ENCODE results near the gene ZNF276. TPM values are rescaled to one million over a fixed set of nuclear protein-coding genes. Genes with fewer than 3 reads are reported as not detected.

Gene ZNF276
- total and polyA plus RNA-seq, 2 donors (not counting 1 experiment from before 2014, with no cell fraction given) = 6.2 to 12.7 TPM

DNA sequence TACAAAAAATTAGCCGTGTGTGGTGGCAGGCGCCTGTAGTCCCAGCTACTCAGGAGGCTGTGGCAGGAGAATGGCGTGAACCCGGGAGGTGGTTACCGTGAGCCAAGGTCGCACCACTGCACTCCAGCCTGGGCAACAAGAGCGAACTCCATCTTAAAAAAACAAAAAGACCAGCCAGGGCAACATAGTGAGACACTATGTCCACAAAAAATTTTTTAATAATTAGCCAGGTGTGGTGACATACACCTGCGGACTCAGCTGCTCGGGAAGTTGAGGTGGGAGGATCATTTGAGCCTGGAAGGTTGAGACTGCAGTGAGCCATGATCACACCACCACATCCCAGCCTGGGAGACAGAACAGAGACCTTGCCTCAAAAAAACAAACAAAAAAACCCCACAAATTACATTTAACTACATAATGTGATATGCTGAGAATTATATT is 66.0 kb downstream of the ZNF276 start:
- Histone ChIP-seq H3K9ac (ENCODE audit: insufficient read depth, low read length) (no peak overlapping the region), H3K4me2 (ENCODE audit: extremely low read depth, insufficient read depth, low read length) (no peak overlapping the region), H3K27ac (ENCODE audit: insufficient read depth, low read length) (no peak overlapping the region), H3K27me3 (ENCODE audit: control insufficient read depth, insufficient read depth, low read length) (no peaks in the 10 kb centered on the region), H3K79me2 (ENCODE audit: control insufficient read depth, insufficient read depth, low read length) (no peaks in the 10 kb centered on the region), H3K9me3 (ENCODE audit: control insufficient read depth, insufficient read depth, low read depth, low read length) (no peaks in the 10 kb centered on the region), H3K36me3 (ENCODE audit: control insufficient read depth, insufficient read depth, low read length) (peaks cover 9% of the 10 kb centered on the region), H2AFZ (ENCODE audit: low read length) (no peak overlapping the region), H3K4me3 (replicated peaks in 1 of 4; ENCODE audit: control extremely low read depth in 1 of 4, insufficient read depth in 1 of 4, low read depth in 3 of 4, low read length in 4 of 4) (no peak overlapping the region), H4K20me1 (ENCODE audit: control insufficient read depth, extremely low read depth, insufficient read depth, low read length) (no peaks in the 10 kb centered on the region), H3K4me1 (ENCODE audit: control insufficient read depth, extremely low read depth, insufficient read depth, low read length) (no peaks in the 10 kb centered on the region)
- DNase-seq (ENCODE audit: low read depth in 2 of 2) = no peak
- no peak for TF ChIP-seq EZH2 (IDR thresholded peaks at IDR 0.05; ENCODE audit: low read length, missing control alignments)

Other genes starting within 250 kb of the ZNF276 start
- 39.8 and 71.2 TPM in 2 replicates for gene ANKRD11, start 231.0 kb upstream of the ZNF276 start, total RNA-seq
- 41.5 and 48.8 TPM in 2 replicates for gene ANKRD11, start 231.0 kb upstream of the ZNF276 start, polyA plus RNA-seq
- 83.5 and 107 TPM in 2 replicates for gene SPG7, start 213.1 kb upstream of the ZNF276 start, total RNA-seq
- 35.1 and 53.3 TPM in 2 replicates for gene SPG7, start 213.1 kb upstream of the ZNF276 start, polyA plus RNA-seq
- 3,823 and 3,824 TPM in 2 replicates for gene RPL13, start 160.9 kb upstream of the ZNF276 start, total RNA-seq
- 1,441 and 1,442 TPM in 2 replicates for gene RPL13, start 160.9 kb upstream of the ZNF276 start, polyA plus RNA-seq
- gene CPNE7, start 145.8 kb upstream of the ZNF276 start, total RNA-seq = 13.1 and 53.0 TPM in 2 replicates
- 10.2 and 14.5 TPM in 2 replicates for gene CPNE7, start 145.8 kb upstream of the ZNF276 start, polyA plus RNA-seq
- under 0.01 and 0.17 TPM in 2 replicates for gene DPEP1, start 107.9 kb upstream of the ZNF276 start, total RNA-seq
- not detected in 2 replicates for gene DPEP1, start 107.9 kb upstream of the ZNF276 start, polyA plus RNA-seq
- gene CHMP1A, start 63.8 kb upstream of the ZNF276 start, total RNA-seq = 60.9 and 66.2 TPM in 2 replicates
- gene CHMP1A, start 63.8 kb upstream of the ZNF276 start, polyA plus RNA-seq = 61.0 and 65.3 TPM in 2 replicates
- gene SPATA33, start 63.7 kb upstream of the ZNF276 start, total RNA-seq = 1.5 and 2.0 TPM in 2 replicates
- 2.8 and 5.2 TPM in 2 replicates for gene SPATA33, start 63.7 kb upstream of the ZNF276 start, polyA plus RNA-seq
- 37.5 and 41.9 TPM in 2 replicates for gene CDK10, start 34.8 kb upstream of the ZNF276 start, total RNA-seq
- 22.9 and 27.3 TPM in 2 replicates for gene CDK10, start 34.8 kb upstream of the ZNF276 start, polyA plus RNA-seq
- gene SPATA2L, start 19.8 kb upstream of the ZNF276 start, total RNA-seq = 7.3 and 10.3 TPM in 2 replicates
- 1.7 and 1.8 TPM in 2 replicates for gene SPATA2L, start 19.8 kb upstream of the ZNF276 start, polyA plus RNA-seq
- gene VPS9D1, start 639 bp upstream of the ZNF276 start, total RNA-seq = 7.2 and 13.0 TPM in 2 replicates
- 6.3 and 6.4 TPM in 2 replicates for gene VPS9D1, start 639 bp upstream of the ZNF276 start, polyA plus RNA-seq
- 1.8 and 5.1 TPM in 2 replicates for gene FANCA, start 95.1 kb downstream of the ZNF276 start, total RNA-seq
- gene FANCA, start 95.1 kb downstream of the ZNF276 start, polyA plus RNA-seq = 6.9 and 26.1 TPM in 2 replicates
- gene SPIRE2, start 106.9 kb downstream of the ZNF276 start, total RNA-seq = 2.6 and 3.8 TPM in 2 replicates
- 0.59 and 1.8 TPM in 2 replicates for gene SPIRE2, start 106.9 kb downstream of the ZNF276 start, polyA plus RNA-seq
- gene TCF25, start 152.1 kb downstream of the ZNF276 start, total RNA-seq = 171 and 176 TPM in 2 replicates
- gene TCF25, start 152.1 kb downstream of the ZNF276 start, polyA plus RNA-seq = 150 and 158 TPM in 2 replicates
- 3.1 and 4.3 TPM in 2 replicates for gene MC1R, start 197.3 kb downstream of the ZNF276 start, total RNA-seq
- gene MC1R, start 197.3 kb downstream of the ZNF276 start, polyA plus RNA-seq = 2.9 and 3.0 TPM in 2 replicates
- gene TUBB3, start 201.8 kb downstream of the ZNF276 start, total RNA-seq = 253 and 294 TPM in 2 replicates
- 134 and 233 TPM in 2 replicates for gene TUBB3, start 201.8 kb downstream of the ZNF276 start, polyA plus RNA-seq
- 68.8 and 102 TPM in 2 replicates for gene DEF8, start 227.2 kb downstream of the ZNF276 start, total RNA-seq
- gene DEF8, start 227.2 kb downstream of the ZNF276 start, polyA plus RNA-seq = 63.5 and 93.1 TPM in 2 replicates